ENCODE measurements around the gene TSPAN4.

DNA sequence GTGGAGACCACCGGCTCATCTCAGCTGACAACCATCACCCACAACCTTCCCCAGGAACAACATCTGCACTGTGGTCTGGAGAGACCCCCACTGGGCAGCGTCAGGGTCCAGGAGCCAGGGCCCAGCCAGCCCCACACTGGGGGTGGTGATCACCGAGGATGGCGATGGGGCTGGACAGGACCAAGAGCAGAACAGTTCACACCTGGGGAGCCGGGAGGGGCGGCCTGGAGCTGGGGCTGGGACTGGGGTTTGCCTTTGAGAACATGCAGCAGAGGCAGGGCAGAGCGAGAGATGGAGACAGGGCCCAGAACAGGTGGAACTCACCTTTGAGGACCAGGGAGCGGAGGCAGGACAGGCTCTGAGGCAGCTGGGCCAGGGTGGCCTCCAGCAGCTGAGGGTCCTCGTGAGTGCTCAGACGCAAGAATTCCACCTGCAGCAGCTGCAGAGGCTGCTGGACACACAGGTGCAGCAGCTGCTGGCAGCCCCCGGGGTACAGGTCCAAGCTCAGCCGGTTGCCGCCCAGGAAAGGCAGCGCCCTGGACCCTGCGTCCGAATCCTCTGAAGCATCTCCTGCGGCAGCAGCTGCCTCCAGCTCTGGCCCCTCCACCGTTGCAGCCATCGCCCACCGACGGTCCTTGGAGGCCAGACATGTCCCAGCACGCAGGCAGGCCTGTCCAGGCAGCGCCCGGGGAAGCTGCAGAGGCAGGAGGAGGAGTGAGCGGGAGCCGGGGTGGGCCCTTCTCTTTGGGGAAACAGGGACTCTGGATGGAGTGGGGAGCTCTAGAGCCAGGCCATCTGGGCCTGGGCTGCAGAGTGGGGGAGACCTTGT is 38.7 kb upstream of the TSPAN4 start:
- TF ChIP-seq ETV5 (CRISPR knock-in tag; IDR thresholded peaks at IDR 0.05; ENCODE audit: low read depth) (no peak), RBM25 (IDR thresholded peaks at IDR 0.05; ENCODE audit: low read depth, low read length, severe bottlenecking) (no peak)

Data from K562 (cell line).